Measurements from ENCODE around the gene NKX1-1.

- TF ChIP-seq GATA2 (IDR thresholded peaks at IDR 0.05; ENCODE audit: low read depth, low read length) = no peak
- no peak for TF ChIP-seq GATA3 (IDR thresholded peaks at IDR 0.05; ENCODE audit: low read depth, low read length)
These were observed 51.9 kb downstream of the NKX1-1 start for GRCh38 chr4:1354136-1354982.

Data from SH-SY5Y (cell line).